Stomach (tissue), 9 donors: Measurements from ENCODE around the gene GRIK2. TPM values are rescaled to one million over a fixed set of nuclear protein-coding genes. Genes with fewer than 3 reads are reported as not detected.

ENCODE experiments used
- DNase-seq, 2 donors: peaks; one replicate each; pipeline versions ENCODE4 v3.0.0 to v3.0.0-alpha.2; 2013 to 2019
- H3K27ac ChIP-seq, 5 donors: fragments of 200-600 bp in 4 of 5; sonication (generic) in 4 of 5; one replicate each; pipeline ENCODE4 v1.5.1; 2013 to 2019; ENCODE audit warnings: mild to moderate bottlenecking in 1 of 5, moderate library complexity in 1 of 5
- H3K27me3 ChIP-seq, 3 donors: fragments of 200-600 bp; sonication (generic); one replicate each; pipeline ENCODE4 v1.5.1; 2017 to 2019; ENCODE audit warnings: mixed run types in 1 of 3
- H3K36me3 ChIP-seq, 4 donors: fragments of 200-600 bp; sonication (generic); 1 replicate in 3 of 4; 2 replicates in 1 of 4; pipeline ENCODE4 v1.5.1; 2016 to 2019
- H3K4me1 ChIP-seq, 4 donors: fragments of 200-600 bp; sonication (generic); one replicate each; pipeline ENCODE4 v1.5.1; 2016 to 2019
- H3K4me3 ChIP-seq, 4 donors: fragments of 200-600 bp; sonication (generic) in 3 of 4; one replicate each; pipeline ENCODE4 v1.5.1; 2016 to 2019; ENCODE audit warnings: mild to moderate bottlenecking in 1 of 4
- H3K9me3 ChIP-seq, 4 donors: fragments of 200-600 bp; sonication (generic); one replicate each; pipeline ENCODE4 v1.5.1; 2016 to 2019
- CTCF ChIP-seq, 7 experiments: fragments of 450-650 bp in 4 of 7; fragments of 200-600 bp in 3 of 7; sonication (generic) in 3 of 7; IDR thresholded peaks; one replicate each; pipeline ENCODE4 v1.5.1; 2016 to 2019; ENCODE audit warnings: antibody characterized with exemption in 7 of 7, control low read depth in 2 of 7, mild to moderate bottlenecking in 1 of 7
- EP300 ChIP-seq: sonication (generic); formaldehyde crosslinking; IDR thresholded peaks from one replicate; pipeline ENCODE4 v1.6.1; 2017; ENCODE audit warnings: antibody characterized with exemption
- POLR2A ChIP-seq, 4 donors: fragments of 450-650 bp; IDR thresholded peaks; one replicate each; pipeline ENCODE4 v1.6.1; 2016; ENCODE audit warnings: antibody characterized with exemption in 4 of 4, control low read depth in 2 of 4, mild to moderate bottlenecking in 1 of 4, moderate library complexity in 1 of 4
- POLR2AphosphoS5 ChIP-seq, 3 donors: sonication (generic); formaldehyde crosslinking; IDR thresholded peaks; one replicate each; pipeline ENCODE4 v1.6.1; 2016; ENCODE audit warnings: antibody characterized with exemption in 3 of 3
- WGBS, 5 donors: extraction: QIAGEN DNeasy Blood & Tissue Kit in 3 of 5; methylation state at CpG; one replicate each; pipeline versions ENCODE4 v1.1.5 to v1.1.7; 2013 to 2018; 5-methylcytosine and 5-hydroxymethylcytosine counted together
- intact Hi-C: fragments of 100-400 bp; cut with DNase I; formaldehyde crosslinking; loops from one replicate; pipeline ENCODE4 v1.15.1; 2023; ENCODE audit warnings: low total_unique reads
- polyA plus RNA-seq, 3 donors: library from polyadenylated mRNA; stranded (reverse); fragments of 200-250 nt; gene quantifications; one replicate each; pipeline ENCODE4 v1.2.3, GENCODE V29; 2013
- total RNA-seq, 5 donors: library from RNA; depleted of rRNA; stranded (reverse); fragments of >200 nt; gene quantifications; one replicate each; pipeline versions ENCODE4 v1.1.0 to v1.2.3, GENCODE V29; 2014 to 2016
- donor health status: healthy with polysubstance abuse.
- donor health status: Bipolar disorder and iron deficiency.
- donor health status: healthy.

Gene GRIK2
- total and polyA plus RNA-seq, 8 donors: 0.06 to 7.7 (median 0.50) TPM; not detected in 3

- intact Hi-C loops: no loop called here
Observed at GRCh38 chr6:101705866-101706265, 312.4 kb downstream of the GRIK2 start.

GRCh38 chr6:101706576-101706975, 313.1 kb downstream of the GRIK2 start:
- Histone ChIP-seq H3K4me3 (no peak overlapping the region), H3K4me1 (no peaks in the 10 kb centered on the region), H3K36me3 (no peaks in the 10 kb centered on the region), H3K9me3 (no peaks in the 10 kb centered on the region), H3K27ac (no peak overlapping the region), H3K27me3 (no peaks in the 10 kb centered on the region)
- 45 to 66% (median 47%) methylated on average over 1 of the region's 1 CpG for WGBS, 5 donors
- DNase-seq: no peak
- no peak for TF ChIP-seq POLR2AphosphoS5 (IDR thresholded peaks at IDR 0.05)
- TF ChIP-seq POLR2A (IDR thresholded peaks at IDR 0.05): no peak
- TF ChIP-seq CTCF (IDR thresholded peaks at IDR 0.05): no peak
- TF ChIP-seq EP300: no peak
- intact Hi-C loops: no loop called here

More at GRCh38 chr6:101705866-101706265, 312.4 kb downstream of the GRIK2 start:
- TF ChIP-seq POLR2AphosphoS5 (IDR thresholded peaks at IDR 0.05): no peak
- no peak for TF ChIP-seq POLR2A (IDR thresholded peaks at IDR 0.05)
- no peak for TF ChIP-seq CTCF (IDR thresholded peaks at IDR 0.05)
- no peak for TF ChIP-seq EP300
- no peak overlapping the region for H3K27ac ChIP-seq
- H3K4me1 ChIP-seq: no peaks in the 10 kb centered on the region
- no peaks in the 10 kb centered on the region for H3K9me3 ChIP-seq
- H3K27me3 ChIP-seq: no peaks in the 10 kb centered on the region
- no peaks in the 10 kb centered on the region for H3K36me3 ChIP-seq
- DNase-seq: no peak
- no peak overlapping the region for H3K4me3 ChIP-seq

- no peaks in the 10 kb centered on the region for H3K4me1 ChIP-seq
- H3K27ac ChIP-seq: no peak overlapping the region
- WGBS, 5 donors: 70 to 85% (median 79%) methylated on average over 1 of the region's 1 CpG
- no peak overlapping the region for H3K4me3 ChIP-seq
- DNase-seq: no peak
- H3K9me3 ChIP-seq: no peaks in the 10 kb centered on the region
- H3K27me3 ChIP-seq: no peaks in the 10 kb centered on the region
- H3K36me3 ChIP-seq: no peaks in the 10 kb centered on the region
- intact Hi-C loops: no loop called here
- TF ChIP-seq EP300 (no peak), POLR2AphosphoS5 (IDR thresholded peaks at IDR 0.05) (no peak), CTCF (IDR thresholded peaks at IDR 0.05) (no peak), POLR2A (IDR thresholded peaks at IDR 0.05) (no peak)
Observed at GRCh38 chr6:101711518-101711917, 318.0 kb downstream of the GRIK2 start.

GRCh38 chr6:101716387-101716786, 322.9 kb downstream of the GRIK2 start:
- Histone ChIP-seq H3K9me3 (no peaks in the 10 kb centered on the region), H3K27me3 (no peaks in the 10 kb centered on the region), H3K4me3 (no peak overlapping the region), H3K36me3 (no peaks in the 10 kb centered on the region), H3K4me1 (no peaks in the 10 kb centered on the region), H3K27ac (no peak overlapping the region)
- TF ChIP-seq POLR2A (IDR thresholded peaks at IDR 0.05) (no peak), CTCF (IDR thresholded peaks at IDR 0.05) (no peak), EP300 (no peak), POLR2AphosphoS5 (IDR thresholded peaks at IDR 0.05) (no peak)
- intact Hi-C loops: no loop called here
- 63 to 90% (median 67%) methylated on average over 1 of the region's 1 CpG for WGBS, 5 donors
- DNase-seq: no peak
